PC-3 (cell line): ENCODE data around the gene SMIM33. TPM values are rescaled to one million over a fixed set of nuclear protein-coding genes. Genes with fewer than 3 reads are reported as not detected.
A peak's percentile ranks its signal among the peaks of the same experiment; 100 is the strongest.
"Not testable (repeated sequence)": the region's sequence is repeated elsewhere in the genome, so short reads cannot be mapped to it uniquely, and the experiment has no call there.

ENCODE experiments used
- ATAC-seq: fragments of 200-7000 bp; cut with Tn5 transposase; 2 replicates; pipeline ENCODE4 v1.9.1; 2020; ENCODE audit warnings: mild to moderate bottlenecking, moderate library complexity
- BruUV-seq: library from RNA; stranded (reverse); fragments of 400-500 nt; replicated peaks from 2 replicates; lab custom pipeline; 2021; lab: Mats Ljungman, UMichigan
- CTCF ChIA-PET: fragments of 300-600 bp; sonication (Branson Sonifier 250); formaldehyde crosslinking; loops from one replicate; lab custom pipeline; 2022; ENCODE audit warnings: antibody characterized with exemption; lab: Charles Lee
- POLR2A ChIA-PET: fragments of 300-600 bp; sonication (Branson Sonifier 250); formaldehyde crosslinking; loops from one replicate; lab custom pipeline; 2022; ENCODE audit warnings: antibody characterized with exemption; ENCODE audit not compliant: unreplicated experiment; lab: Charles Lee
- DNase-seq: peaks from one replicate; pipeline ENCODE4 v3.0.0-alpha.2; 2015
- H2AFZ ChIP-seq: fragments of 300-600 bp; sonication (generic); 2 replicates; pipeline ENCODE4 v1.6.0; 2016; ENCODE audit warnings: antibody characterized with exemption, low read length
- H3F3A ChIP-seq: fragments of 300-600 bp; sonication (generic); one replicate; pipeline ENCODE4 v1.6.0; 2017; ENCODE audit warnings: antibody characterized with exemption, low read length, control low read depth, mild to moderate bottlenecking; ENCODE audit not compliant: unreplicated experiment
- H3K27ac ChIP-seq: fragments of 300-600 bp; sonication (generic); 2 replicates; pipeline ENCODE4 v1.5.1; 2016; ENCODE audit warnings: mild to moderate bottlenecking, low read length
- H3K27me3 ChIP-seq: fragments of 300-600 bp; sonication (generic); 2 replicates; pipeline ENCODE4 v1.6.1; 2016; ENCODE audit warnings: low read length, mixed read lengths
- H3K36me3 ChIP-seq: fragments of 300-600 bp; sonication (generic); 2 replicates; pipeline ENCODE4 v1.6.1; 2016; ENCODE audit warnings: low read depth, mixed run types, low read length, mixed read lengths
- H3K4me1 ChIP-seq: fragments of 300-600 bp; sonication (generic); 2 replicates; pipeline ENCODE4 v1.5.1; 2016; ENCODE audit warnings: low read length; ENCODE audit not compliant: insufficient read depth
- H3K4me2 ChIP-seq: fragments of 300-600 bp; sonication (generic); 2 replicates; pipeline ENCODE4 v1.6.0; 2016; ENCODE audit warnings: low read length
- H3K4me3 ChIP-seq: fragments of 300-600 bp; sonication (generic); 2 replicates; pipeline ENCODE4 v1.5.1; 2016; ENCODE audit warnings: mild to moderate bottlenecking, low read length, mixed read lengths
- H3K79me2 ChIP-seq: fragments of 300-600 bp; sonication (generic); 2 replicates; pipeline ENCODE4 v1.6.1; 2017; ENCODE audit warnings: low read length, mixed read lengths
- H3K9ac ChIP-seq: fragments of 300-600 bp; sonication (generic); 2 replicates; pipeline ENCODE4 v1.6.0; 2016; ENCODE audit warnings: mild to moderate bottlenecking, low read length
- H3K9me2 ChIP-seq: fragments of 300-600 bp; sonication (generic); replicated peaks from 2 replicates; pipeline ENCODE4 v1.6.1; 2016; ENCODE audit warnings: mixed run types, low read length, mixed read lengths
- H3K9me3 ChIP-seq: fragments of 300-600 bp; sonication (generic); 2 replicates; pipeline ENCODE4 v1.6.1; 2016; ENCODE audit warnings: low read length, mixed read lengths
- H4K20me1 ChIP-seq: fragments of 300-600 bp; sonication (generic); 2 replicates; pipeline ENCODE4 v1.6.1; 2016; ENCODE audit warnings: low read length, mixed read lengths
- EZH2 ChIP-seq: fragments of 300-600 bp; sonication (generic); IDR thresholded peaks from one replicate; pipeline ENCODE4 v1.6.1; 2017; ENCODE audit warnings: antibody characterized with exemption, mild to moderate bottlenecking, low read length; ENCODE audit not compliant: unreplicated experiment
- EZH2phosphoT487 ChIP-seq: fragments of 300-600 bp; sonication (generic); IDR thresholded peaks from 2 replicates; pipeline ENCODE4 v1.6.1; 2018; ENCODE audit warnings: mild to moderate bottlenecking, antibody characterized with exemption, low read length, borderline replicate concordance
- intact Hi-C: fragments of 100-400 bp; cut with micrococcal nuclease; formaldehyde crosslinking; loops from 2 replicates; pipeline ENCODE4 v1.9.0; 2023
- total RNA-seq: library from RNA; depleted of rRNA; stranded (reverse); fragments of >200 nt; gene quantifications from 2 replicates; pipeline ENCODE4 v1.2.3, GENCODE V29; 2014
- TF ChIP-seq, protein P1 (sequence below): fragments of 300-600 bp; sonication (generic); conservative IDR thresholded peaks from 2 replicates; pipeline ENCODE4 v1.5.1; 2017; ENCODE audit warnings: antibody characterized with exemption, low read depth, mild to moderate bottlenecking, low read length

Gene SMIM33
- total RNA-seq, 1 experiment from 2014 or later, result not detected

DNA sequence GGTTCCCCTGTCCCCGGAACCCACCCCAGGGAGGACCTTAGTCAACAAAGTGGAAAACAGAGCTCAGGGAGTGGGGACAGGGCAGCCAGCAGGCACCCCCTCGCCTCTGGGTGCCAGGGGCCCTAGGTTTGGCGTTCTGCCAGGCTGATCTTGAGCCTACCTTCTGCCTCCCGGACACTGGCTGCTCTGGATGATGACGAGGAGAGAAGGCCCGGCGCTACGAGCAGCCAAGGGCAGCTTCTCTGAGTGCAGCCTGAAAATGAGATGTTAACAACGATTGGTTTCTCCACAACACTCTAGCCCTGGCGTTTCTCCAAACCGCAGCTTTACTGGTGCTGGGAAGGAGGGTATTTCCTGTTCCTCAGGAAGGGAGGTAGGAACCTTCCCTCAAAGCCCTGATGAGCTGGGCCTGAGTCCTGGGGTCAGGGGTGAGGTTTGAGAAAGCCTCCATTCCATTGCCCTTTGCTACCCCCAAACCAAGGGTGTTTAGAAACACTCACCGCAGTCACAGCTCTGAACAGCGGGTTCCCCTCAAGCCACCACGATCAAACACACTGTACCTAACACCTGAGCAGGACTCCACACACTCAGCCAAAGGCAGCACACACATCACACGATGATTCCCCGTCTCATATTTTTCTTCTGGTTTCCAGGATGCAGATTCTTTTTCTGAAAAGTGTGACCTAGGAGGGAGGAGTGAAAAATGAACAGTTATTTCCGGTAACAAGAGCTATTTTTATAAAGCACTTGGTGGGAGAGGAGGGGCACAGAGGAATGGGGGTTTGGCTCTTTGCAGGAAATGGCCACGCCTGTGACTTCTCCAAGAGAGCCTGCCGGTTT is 11.5 kb downstream of the SMIM33 start, which contains the start of gene STING1:
STING1 (minus strand) TSS at position 709 of the 840 bp plus-strand sequence. CDS start 1,054 bp downstream, outside the sequence.
- peak within 1 kb of the TSS; percentile 53 for H3K4me3 ChIP-seq
- ATAC-seq (peak; percentile 89), DNase-seq (peak; percentile 97)
- H3K27ac ChIP-seq, result peak within 1 kb of the TSS; percentile 90
- H3K9me3 ChIP-seq, result no peaks in the 10 kb centered on the region
- H3K4me1 ChIP-seq, result peaks cover 20% of the 10 kb centered on the region
- POLR2A ChIA-PET, result interaction anchor here (0.6 to 0.7 kb wide), 2 partner anchors 31 to 68 kb away, joined by 3 read pairs; no protein-coding TSS in a partner anchor
- CTCF ChIA-PET, result no interaction called here
- intact Hi-C loops, result no loop called here
- BruUV-seq, result TSS peak; percentile 58
- no peaks in the 10 kb centered on the region for H3K79me2 ChIP-seq
- H3F3A ChIP-seq, result no peaks in the 10 kb centered on the region
- H2AFZ ChIP-seq, result peak within 1 kb of the TSS; percentile 80
- peak within 1 kb of the TSS; percentile 52 for H3K9ac ChIP-seq
- H4K20me1 ChIP-seq, result no peaks in the 10 kb centered on the region
- no peak for TF ChIP-seq EZH2phosphoT487
- TF ChIP-seq EZH2, result no peak
- TF ChIP-seq, protein P1, sequence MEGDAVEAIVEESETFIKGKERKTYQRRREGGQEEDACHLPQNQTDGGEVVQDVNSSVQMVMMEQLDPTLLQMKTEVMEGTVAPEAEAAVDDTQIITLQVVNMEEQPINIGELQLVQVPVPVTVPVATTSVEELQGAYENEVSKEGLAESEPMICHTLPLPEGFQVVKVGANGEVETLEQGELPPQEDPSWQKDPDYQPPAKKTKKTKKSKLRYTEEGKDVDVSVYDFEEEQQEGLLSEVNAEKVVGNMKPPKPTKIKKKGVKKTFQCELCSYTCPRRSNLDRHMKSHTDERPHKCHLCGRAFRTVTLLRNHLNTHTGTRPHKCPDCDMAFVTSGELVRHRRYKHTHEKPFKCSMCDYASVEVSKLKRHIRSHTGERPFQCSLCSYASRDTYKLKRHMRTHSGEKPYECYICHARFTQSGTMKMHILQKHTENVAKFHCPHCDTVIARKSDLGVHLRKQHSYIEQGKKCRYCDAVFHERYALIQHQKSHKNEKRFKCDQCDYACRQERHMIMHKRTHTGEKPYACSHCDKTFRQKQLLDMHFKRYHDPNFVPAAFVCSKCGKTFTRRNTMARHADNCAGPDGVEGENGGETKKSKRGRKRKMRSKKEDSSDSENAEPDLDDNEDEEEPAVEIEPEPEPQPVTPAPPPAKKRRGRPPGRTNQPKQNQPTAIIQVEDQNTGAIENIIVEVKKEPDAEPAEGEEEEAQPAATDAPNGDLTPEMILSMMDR, result no peak
- H3K4me2 ChIP-seq, result peak within 1 kb of the TSS; percentile 77
- H3K9me2 ChIP-seq, result no peaks in the 10 kb centered on the region
- no peaks in the 10 kb centered on the region for H3K36me3 ChIP-seq
- H3K27me3 ChIP-seq, result no peaks in the 10 kb centered on the region

DNA sequence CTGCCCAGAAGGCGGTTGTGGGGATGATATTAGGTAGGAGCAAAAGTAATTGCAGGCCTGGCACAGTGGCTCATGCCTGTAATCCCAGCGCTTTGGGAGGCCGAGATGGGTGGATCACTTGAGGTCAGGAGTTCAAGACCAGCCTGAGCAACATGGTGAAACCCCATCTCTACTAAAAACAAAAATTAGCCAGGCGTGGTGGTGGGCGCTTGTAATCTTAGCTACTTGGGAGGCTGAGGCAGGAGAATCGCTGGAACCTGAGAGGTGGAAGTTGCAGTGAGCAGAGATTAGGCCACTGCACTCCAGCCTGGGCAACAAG is 12.0 kb downstream of the SMIM33 start:
- H3K4me3 ChIP-seq, H3K27me3 ChIP-seq, CTCF ChIA-PET, DNase-seq, H3F3A ChIP-seq, H4K20me1 ChIP-seq, H3K79me2 ChIP-seq, ATAC-seq, intact Hi-C loops, H3K9me3 ChIP-seq, H3K36me3 ChIP-seq, H3K9me2 ChIP-seq, BruUV-seq: not testable (repeated sequence)
- peak overlapping the region; percentile 43 for H3K9ac ChIP-seq
- POLR2A ChIA-PET, result interaction anchor here (0.6 kb wide), 1 partner anchor 31 kb away, joined by 3 read pairs; no protein-coding TSS in a partner anchor
- H2AFZ ChIP-seq, result peak overlapping the region; percentile 80; the same call in 1 of the 2 replicates
- H3K27ac ChIP-seq, result peak overlapping the region; percentile 90
- peaks cover 20% of the 10 kb centered on the region for H3K4me1 ChIP-seq
- H3K4me2 ChIP-seq, result peak overlapping the region; percentile 56

- no peak overlapping the region for H3K4me3 ChIP-seq
- H2AFZ ChIP-seq, result no peak overlapping the region
- no peak for TF ChIP-seq EZH2
- TF ChIP-seq, protein P1, result no peak
- no peak for TF ChIP-seq EZH2phosphoT487
- H3K9ac ChIP-seq, result no peak overlapping the region
- peaks cover 16% of the 10 kb centered on the region for H3K4me1 ChIP-seq
- ATAC-seq (no peak), DNase-seq (no peak)
- H3K27ac ChIP-seq, result no peak overlapping the region
- no peaks in the 10 kb centered on the region for H3F3A ChIP-seq
- BruUV-seq, result no TSS peak
- intact Hi-C loops, result no loop called here
- no peak overlapping the region for H3K4me2 ChIP-seq
- no peaks in the 10 kb centered on the region for H3K27me3 ChIP-seq
- no peaks in the 10 kb centered on the region for H3K79me2 ChIP-seq
- H3K36me3 ChIP-seq, result no peaks in the 10 kb centered on the region
- H3K9me3 ChIP-seq, result no peaks in the 10 kb centered on the region
- ChIA-PET POLR2A (no interaction called here), CTCF (no interaction called here)
- H3K9me2 ChIP-seq, result no peaks in the 10 kb centered on the region
- no peaks in the 10 kb centered on the region for H4K20me1 ChIP-seq
Measured at GRCh38 chr5:139486201-139486600, 15.4 kb downstream of the SMIM33 start.
